GM18867 (cell line): ENCODE data around the gene FAM186B.
A peak's percentile ranks its signal among the peaks of the same experiment; 100 is the strongest.
"Not testable (repeated sequence)": the region's sequence is repeated elsewhere in the genome, so short reads cannot be mapped to it uniquely, and the experiment has no call there.

Source experiments
- ATAC-seq: cut with Tn5 transposase; IDR thresholded peaks from one replicate; pipeline ENCODE4 v1.9.1; 2021; ENCODE audit warnings: mild to moderate bottlenecking, moderate library complexity; ENCODE audit not compliant: unreplicated experiment

The FAM186B gene

GRCh38 chr12:49612210-49612609 is 6.8 kb upstream of the FAM186B start:
- no peak for ATAC-seq

- not testable (repeated sequence) for ATAC-seq
These were observed 5.3 kb upstream of the FAM186B start for GRCh38 chr12:49610785-49611184.

GRCh38 chr12:49609875-49610154 is 4.4 kb upstream of the FAM186B start:
- no peak for ATAC-seq

GRCh38 chr12:49609059-49609874 is 3.8 kb upstream of the FAM186B start:
- ATAC-seq: no peak

- ATAC-seq: no peak
These were observed 583 bp downstream of the FAM186B start for GRCh38 chr12:49604856-49605255.

- no peak for ATAC-seq
These were observed 1.7 kb downstream of the FAM186B start for GRCh38 chr12:49603721-49604120.

- ATAC-seq: no peak
These were observed 5.5 kb downstream of the FAM186B start for GRCh38 chr12:49599961-49600360.

- ATAC-seq: no peak
These were observed 6.9 kb downstream of the FAM186B start for GRCh38 chr12:49598527-49598926.

- no peak for ATAC-seq
These were observed 16.5 kb downstream of the FAM186B start for GRCh38 chr12:49588721-49589516.

- no peak for ATAC-seq
These were observed 17.2 kb downstream of the FAM186B start for GRCh38 chr12:49588281-49588680.

- ATAC-seq: no peak
These were observed 18.1 kb downstream of the FAM186B start for GRCh38 chr12:49587174-49587908.

- no peak for ATAC-seq
These were observed 19.7 kb downstream of the FAM186B start for GRCh38 chr12:49585477-49586459.

- no peak for ATAC-seq
These were observed 20.8 kb downstream of the FAM186B start for GRCh38 chr12:49584591-49584990.

GRCh38 chr12:49583366-49584094 is 21.9 kb downstream of the FAM186B start:
- ATAC-seq: no peak

GRCh38 chr12:49582850-49583249 is 22.6 kb downstream of the FAM186B start:
- no peak for ATAC-seq

GRCh38 chr12:49582201-49582600 is 23.2 kb downstream of the FAM186B start:
- no peak for ATAC-seq

GRCh38 chr12:49580572-49581535 is 24.6 kb downstream of the FAM186B start:
- ATAC-seq: peak; percentile 50

- ATAC-seq: no peak
These were observed 26.8 kb downstream of the FAM186B start for GRCh38 chr12:49578471-49579112.
